HG03342 (cell line): ENCODE data around the gene SEMA4C.
A peak's percentile ranks its signal among the peaks of the same experiment; 100 is the strongest.

Experiments
- ATAC-seq: cut with Tn5 transposase; IDR thresholded peaks from one replicate; pipeline ENCODE4 v1.9.1; 2021; ENCODE audit warnings: mild to moderate bottlenecking, moderate library complexity; ENCODE audit not compliant: unreplicated experiment

SEMA4C gene

GRCh38 chr2:96882906-96883305, 13.0 kb upstream of the SEMA4C start:
- ATAC-seq: no peak

GRCh38 chr2:96882230-96882629, 12.3 kb upstream of the SEMA4C start:
- no peak for ATAC-seq

GRCh38 chr2:96881349-96882195, 11.7 kb upstream of the SEMA4C start:
- no peak for ATAC-seq

- no peak for ATAC-seq
Measured at GRCh38 chr2:96880891-96881273, 11.0 kb upstream of the SEMA4C start.

- ATAC-seq: no peak
Measured at GRCh38 chr2:96879545-96880040, 9.7 kb upstream of the SEMA4C start.

GRCh38 chr2:96878796-96879544, 9.1 kb upstream of the SEMA4C start:
- no peak for ATAC-seq

GRCh38 chr2:96878171-96878570, 8.3 kb upstream of the SEMA4C start:
- no peak for ATAC-seq

GRCh38 chr2:96877631-96878092, 7.8 kb upstream of the SEMA4C start:
- ATAC-seq: no peak

GRCh38 chr2:96877042-96877451, 7.2 kb upstream of the SEMA4C start:
- no peak for ATAC-seq

GRCh38 chr2:96876269-96877041, 6.6 kb upstream of the SEMA4C start:
- no peak for ATAC-seq

- ATAC-seq: no peak
Measured at GRCh38 chr2:96875498-96876268, 5.8 kb upstream of the SEMA4C start.

- peak; percentile 42 for ATAC-seq
Measured at GRCh38 chr2:96874198-96874831, 4.4 kb upstream of the SEMA4C start.

- ATAC-seq: no peak
Measured at GRCh38 chr2:96873651-96874096, 3.8 kb upstream of the SEMA4C start.

- ATAC-seq: no peak
Measured at GRCh38 chr2:96872591-96873349, 2.9 kb upstream of the SEMA4C start.

- no peak for ATAC-seq
Measured at GRCh38 chr2:96870626-96871255, 861 bp upstream of the SEMA4C start.

- no peak for ATAC-seq
Measured at GRCh38 chr2:96869281-96869821, 529 bp downstream of the SEMA4C start.

- ATAC-seq: no peak
Measured at GRCh38 chr2:96868555-96869280, 1.2 kb downstream of the SEMA4C start.
